Endodermal cell (in vitro differentiated cells): ENCODE results near the gene TRAPPC1. TPM values are rescaled to one million over a fixed set of nuclear protein-coding genes. Genes with fewer than 3 reads are reported as not detected.

ENCODE experiments used
- DNase-seq: peaks from one replicate; pipeline ENCODE4 v3.0.0-alpha.2; 2017
- H3K27ac ChIP-seq: 2 replicates; pipeline ENCODE4 v1.5.1; 2013; ENCODE audit warnings: mild to moderate bottlenecking, low read depth, low read length, moderate library complexity
- H3K27me3 ChIP-seq: 2 replicates; pipeline ENCODE4 v1.6.1; 2013; ENCODE audit warnings: mild to moderate bottlenecking, low read length, moderate library complexity; ENCODE audit not compliant: insufficient read depth, control insufficient read depth, poor library complexity, severe bottlenecking
- H3K36me3 ChIP-seq: 2 replicates; pipeline ENCODE4 v1.7.0; 2013; ENCODE audit warnings: mild to moderate bottlenecking, low read length, moderate library complexity; ENCODE audit not compliant: control insufficient read depth, insufficient read depth
- H3K4me1 ChIP-seq: one replicate; pipeline ENCODE4 v1.7.0; 2013; ENCODE audit warnings: low read length; ENCODE audit not compliant: control insufficient read depth, insufficient read depth
- H3K4me3 ChIP-seq: 2 replicates; pipeline ENCODE4 v1.5.1; 2013; ENCODE audit warnings: mild to moderate bottlenecking, low read length, moderate library complexity
- H3K9ac ChIP-seq: 2 replicates; pipeline ENCODE4 v1.6.1; 2013; ENCODE audit warnings: mild to moderate bottlenecking, low read length, moderate library complexity; ENCODE audit not compliant: poor library complexity, severe bottlenecking; ENCODE audit errors: extremely low read depth
- H3K9me3 ChIP-seq: 2 replicates; pipeline ENCODE4 v1.6.1; 2013; ENCODE audit warnings: mild to moderate bottlenecking, low read length, moderate library complexity; ENCODE audit not compliant: control insufficient read depth
- H3K27ac Mint-ChIP-seq: 2 replicates; pipeline ENCODE4 v1.8.0; 2020; ENCODE audit warnings: mixed read lengths
- H3K27me3 Mint-ChIP-seq: 2 replicates; pipeline ENCODE4 v1.8.0; 2021; ENCODE audit warnings: mild to moderate bottlenecking, mixed read lengths; ENCODE audit not compliant: insufficient read depth
- H3K36me3 Mint-ChIP-seq: 2 replicates; pipeline ENCODE4 v1.8.0; 2020; ENCODE audit warnings: low read depth, mixed read lengths
- H3K4me1 Mint-ChIP-seq: 2 replicates; pipeline ENCODE4 v1.8.0; 2020; ENCODE audit warnings: mixed read lengths
- H3K4me3 Mint-ChIP-seq: 2 replicates; pipeline ENCODE4 v1.8.0; 2020; ENCODE audit warnings: mild to moderate bottlenecking, moderate library complexity, mixed read lengths
- H3K9me3 Mint-ChIP-seq: 2 replicates; pipeline ENCODE4 v1.8.0; 2020; ENCODE audit warnings: mild to moderate bottlenecking, mixed read lengths
- WGBS, 2 experiments: methylation state at CpG; one replicate each; pipeline versions ENCODE4 v1.1.5 to v1.1.7; 2013; ENCODE audit warnings: missing lambda C conversion rate in 2 of 2, mixed read lengths in 1 of 2; ENCODE audit not compliant: insufficient coverage in 1 of 2, insufficient read length in 1 of 2; 5-methylcytosine and 5-hydroxymethylcytosine counted together
- total RNA-seq, 2 donors: library from RNA; stranded (reverse); fragmentation: NEBNext Ultra II Directional in 1 of 2; extraction: Animal tissue kit (Norgen Biotek cat#: 25700) in 1 of 2; gene quantifications; 2 replicates in 1 of 2; 3 replicates in 1 of 2; pipeline ENCODE4 v1.2.1, GENCODE V29; 2021
- TF ChIP-seq, protein P1 (sequence below): fragments of 200-600 bp; sonication (generic); conservative IDR thresholded peaks from 2 replicates; pipeline ENCODE4 v1.5.0; 2021; ENCODE audit warnings: antibody characterized with exemption, mild to moderate bottlenecking

TRAPPC1 gene
- total RNA-seq, 2 donors from 2014 or later = 150 to 170 TPM

GRCh38 chr17:7912927-7913524 is 18.7 kb downstream of the TRAPPC1 start:
- Mint-ChIP-seq H3K4me3 (no peak overlapping the region), H3K4me1 (peaks cover 5% of the 10 kb centered on the region), H3K27me3 (peaks cover 37% of the 10 kb centered on the region), H3K27ac (no peak overlapping the region), H3K9me3 (no peaks in the 10 kb centered on the region), H3K36me3 (peaks cover 23% of the 10 kb centered on the region)
- WGBS, 2 experiments = 30 to 75% methylated on average over 1 to 3 of the region's 3 CpGs
- TF ChIP-seq, protein P1, sequence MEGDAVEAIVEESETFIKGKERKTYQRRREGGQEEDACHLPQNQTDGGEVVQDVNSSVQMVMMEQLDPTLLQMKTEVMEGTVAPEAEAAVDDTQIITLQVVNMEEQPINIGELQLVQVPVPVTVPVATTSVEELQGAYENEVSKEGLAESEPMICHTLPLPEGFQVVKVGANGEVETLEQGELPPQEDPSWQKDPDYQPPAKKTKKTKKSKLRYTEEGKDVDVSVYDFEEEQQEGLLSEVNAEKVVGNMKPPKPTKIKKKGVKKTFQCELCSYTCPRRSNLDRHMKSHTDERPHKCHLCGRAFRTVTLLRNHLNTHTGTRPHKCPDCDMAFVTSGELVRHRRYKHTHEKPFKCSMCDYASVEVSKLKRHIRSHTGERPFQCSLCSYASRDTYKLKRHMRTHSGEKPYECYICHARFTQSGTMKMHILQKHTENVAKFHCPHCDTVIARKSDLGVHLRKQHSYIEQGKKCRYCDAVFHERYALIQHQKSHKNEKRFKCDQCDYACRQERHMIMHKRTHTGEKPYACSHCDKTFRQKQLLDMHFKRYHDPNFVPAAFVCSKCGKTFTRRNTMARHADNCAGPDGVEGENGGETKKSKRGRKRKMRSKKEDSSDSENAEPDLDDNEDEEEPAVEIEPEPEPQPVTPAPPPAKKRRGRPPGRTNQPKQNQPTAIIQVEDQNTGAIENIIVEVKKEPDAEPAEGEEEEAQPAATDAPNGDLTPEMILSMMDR = peak; percentile 88
- Histone ChIP-seq H3K27ac (no peak overlapping the region), H3K4me3 (no peak overlapping the region), H3K4me1 (no peaks in the 10 kb centered on the region), H3K27me3 (peaks cover 10% of the 10 kb centered on the region), H3K36me3 (peaks cover 21% of the 10 kb centered on the region), H3K9me3 (no peaks in the 10 kb centered on the region), H3K9ac (no peak overlapping the region)
- DNase-seq = peak; percentile 74

GRCh38 chr17:7911116-7911515 is 20.6 kb downstream of the TRAPPC1 start:
- H3K27ac Mint-ChIP-seq = no peak overlapping the region
- no peak overlapping the region for H3K4me3 Mint-ChIP-seq
- peaks cover 5% of the 10 kb centered on the region for H3K4me1 Mint-ChIP-seq
- no peak overlapping the region for H3K27ac ChIP-seq
- H3K36me3 Mint-ChIP-seq = peaks cover 39% of the 10 kb centered on the region
- no peaks in the 10 kb centered on the region for H3K9me3 ChIP-seq
- no peaks in the 10 kb centered on the region for H3K4me1 ChIP-seq
- no peaks in the 10 kb centered on the region for H3K9me3 Mint-ChIP-seq
- peaks cover 38% of the 10 kb centered on the region for H3K36me3 ChIP-seq
- DNase-seq = no peak
- no peak overlapping the region for H3K4me3 ChIP-seq
- H3K9ac ChIP-seq = no peak overlapping the region
- no peaks in the 10 kb centered on the region for H3K27me3 ChIP-seq
- 86 to 90% methylated on average over 3 to 8 of the region's 9 CpGs for WGBS, 2 experiments
- H3K27me3 Mint-ChIP-seq = peaks cover 17% of the 10 kb centered on the region
- TF ChIP-seq, protein P1 = no peak

GRCh38 chr17:7910711-7911110 is 21.0 kb downstream of the TRAPPC1 start:
- Histone ChIP-seq H3K4me3 (no peak overlapping the region), H3K27ac (no peak overlapping the region), H3K27me3 (no peaks in the 10 kb centered on the region), H3K36me3 (peaks cover 42% of the 10 kb centered on the region), H3K9me3 (no peaks in the 10 kb centered on the region), H3K9ac (no peak overlapping the region), H3K4me1 (no peaks in the 10 kb centered on the region)
- no peak for DNase-seq
- peaks cover 5% of the 10 kb centered on the region for H3K4me1 Mint-ChIP-seq
- TF ChIP-seq, protein P1 = no peak
- peaks cover 41% of the 10 kb centered on the region for H3K36me3 Mint-ChIP-seq
- no peak overlapping the region for H3K4me3 Mint-ChIP-seq
- H3K27me3 Mint-ChIP-seq = peaks cover 16% of the 10 kb centered on the region
- whole genome bisulfite sequencing, 2 experiments = 95 to 97% methylated on average over 12 to 13 of the region's 13 CpGs
- no peak overlapping the region for H3K27ac Mint-ChIP-seq
- no peaks in the 10 kb centered on the region for H3K9me3 Mint-ChIP-seq
